Tibial artery (tissue), 4 donors: ENCODE results near the gene PARK7.

Experiments
- DNase-seq, 2 donors: peaks; one replicate each; pipeline ENCODE4 v3.0.0-alpha.2; 2019
- H3K27ac ChIP-seq, 2 donors: fragments of 200-600 bp; sonication (generic) in 1 of 2; 1 replicate in 1 of 2; 2 replicates in 1 of 2; pipeline ENCODE4 v1.5.1; 2018 to 2019; ENCODE audit warnings: mild to moderate bottlenecking in 1 of 2
- H3K27me3 ChIP-seq, 2 donors: fragments of 200-600 bp; sonication (generic) in 1 of 2; one replicate each; pipeline versions ENCODE4 v1.5.1 to v1.6.0; 2016 to 2019
- H3K36me3 ChIP-seq, 3 donors: fragments of 200-600 bp; sonication (generic) in 2 of 3; one replicate each; pipeline ENCODE4 v1.5.1; 2016 to 2019; ENCODE audit warnings: mild to moderate bottlenecking in 2 of 3
- H3K4me1 ChIP-seq, 4 donors: fragments of 200-600 bp; sonication (generic) in 2 of 4; 1 replicate in 3 of 4; 2 replicates in 1 of 4; pipeline ENCODE4 v1.5.1; 2016 to 2019
- H3K4me3 ChIP-seq, 2 donors: fragments of 200-600 bp; sonication (generic) in 1 of 2; 1 replicate in 1 of 2; 2 replicates in 1 of 2; pipeline ENCODE4 v1.5.1; 2018 to 2019; ENCODE audit warnings: mild to moderate bottlenecking in 2 of 2
- H3K9me3 ChIP-seq, 3 donors: fragments of 200-600 bp; sonication (generic) in 1 of 3; one replicate each; pipeline ENCODE4 v1.5.1; 2016 to 2019
- intact Hi-C: fragments of 100-400 bp; cut with DNase I; formaldehyde crosslinking; loops from one replicate; pipeline ENCODE4 v1.15.0; 2023; ENCODE audit warnings: low total_unique reads
- TF ChIP-seq, protein P1 (sequence below), 2 experiments: fragments of 200-600 bp in 1 of 2; fragments of 450-650 bp in 1 of 2; IDR thresholded peaks; one replicate each; pipeline ENCODE4 v1.5.1; 2017 to 2019; ENCODE audit warnings: antibody characterized with exemption in 2 of 2, mild to moderate bottlenecking in 1 of 2, moderate library complexity in 1 of 2

The PARK7 gene

DNA sequence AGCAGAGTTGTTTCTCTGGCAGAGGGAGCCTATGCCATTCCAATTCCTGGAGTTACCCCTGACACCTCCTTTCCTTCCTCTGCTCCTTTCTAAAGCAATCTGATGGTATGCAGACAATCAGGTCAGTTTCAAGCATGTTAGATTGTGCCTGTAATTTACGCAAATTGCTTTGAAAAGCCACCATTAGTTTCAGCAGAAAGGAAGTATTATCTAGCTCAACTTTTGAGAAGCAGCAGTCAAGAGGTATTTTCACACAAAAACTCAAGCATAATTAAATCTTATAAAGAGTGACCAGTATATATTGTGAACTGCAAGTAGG, 62.4 kb downstream of the PARK7 start:
- Histone ChIP-seq H3K9me3 (no peaks in the 10 kb centered on the region), H3K27ac (peak overlapping the region; percentile 96 to 98), H3K4me3 (peak overlapping the region; percentile 90 to 91), H3K36me3 (peaks cover 0 to 8% (median 0%) of the 10 kb centered on the region in 3 donors), H3K27me3 (no peaks in the 10 kb centered on the region), H3K4me1 (peaks cover 0 to 64% (median 39%) of the 10 kb centered on the region in 4 donors)
- TF ChIP-seq, protein P1, sequence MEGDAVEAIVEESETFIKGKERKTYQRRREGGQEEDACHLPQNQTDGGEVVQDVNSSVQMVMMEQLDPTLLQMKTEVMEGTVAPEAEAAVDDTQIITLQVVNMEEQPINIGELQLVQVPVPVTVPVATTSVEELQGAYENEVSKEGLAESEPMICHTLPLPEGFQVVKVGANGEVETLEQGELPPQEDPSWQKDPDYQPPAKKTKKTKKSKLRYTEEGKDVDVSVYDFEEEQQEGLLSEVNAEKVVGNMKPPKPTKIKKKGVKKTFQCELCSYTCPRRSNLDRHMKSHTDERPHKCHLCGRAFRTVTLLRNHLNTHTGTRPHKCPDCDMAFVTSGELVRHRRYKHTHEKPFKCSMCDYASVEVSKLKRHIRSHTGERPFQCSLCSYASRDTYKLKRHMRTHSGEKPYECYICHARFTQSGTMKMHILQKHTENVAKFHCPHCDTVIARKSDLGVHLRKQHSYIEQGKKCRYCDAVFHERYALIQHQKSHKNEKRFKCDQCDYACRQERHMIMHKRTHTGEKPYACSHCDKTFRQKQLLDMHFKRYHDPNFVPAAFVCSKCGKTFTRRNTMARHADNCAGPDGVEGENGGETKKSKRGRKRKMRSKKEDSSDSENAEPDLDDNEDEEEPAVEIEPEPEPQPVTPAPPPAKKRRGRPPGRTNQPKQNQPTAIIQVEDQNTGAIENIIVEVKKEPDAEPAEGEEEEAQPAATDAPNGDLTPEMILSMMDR (IDR thresholded peaks at IDR 0.05): no peak
- DNase-seq: no peak
- intact Hi-C loops: no loop called here

DNA sequence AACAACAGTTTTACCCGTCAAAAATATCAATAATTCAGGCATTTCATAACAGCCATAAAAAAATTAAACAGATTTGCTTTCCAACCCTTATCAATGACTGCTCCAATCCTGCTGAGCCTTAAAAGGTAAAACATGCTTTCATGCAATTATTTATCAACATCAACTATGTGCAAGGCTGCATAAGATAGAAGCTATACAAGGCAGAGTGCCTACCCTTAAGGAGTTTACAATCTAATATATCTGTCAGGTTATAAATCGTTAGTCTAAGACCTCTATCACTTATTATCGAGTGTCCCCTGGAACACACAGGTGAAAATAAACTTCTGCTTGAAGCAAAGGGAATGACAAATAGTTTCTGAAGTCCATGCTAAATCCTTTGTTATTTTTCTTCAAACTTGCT, 62.8 kb downstream of the PARK7 start:
- intact Hi-C loops: no loop called here
- Histone ChIP-seq H3K27ac (peak overlapping the region; percentile 96 to 98), H3K4me1 (peaks cover 0 to 62% (median 36%) of the 10 kb centered on the region in 4 donors)

DNA sequence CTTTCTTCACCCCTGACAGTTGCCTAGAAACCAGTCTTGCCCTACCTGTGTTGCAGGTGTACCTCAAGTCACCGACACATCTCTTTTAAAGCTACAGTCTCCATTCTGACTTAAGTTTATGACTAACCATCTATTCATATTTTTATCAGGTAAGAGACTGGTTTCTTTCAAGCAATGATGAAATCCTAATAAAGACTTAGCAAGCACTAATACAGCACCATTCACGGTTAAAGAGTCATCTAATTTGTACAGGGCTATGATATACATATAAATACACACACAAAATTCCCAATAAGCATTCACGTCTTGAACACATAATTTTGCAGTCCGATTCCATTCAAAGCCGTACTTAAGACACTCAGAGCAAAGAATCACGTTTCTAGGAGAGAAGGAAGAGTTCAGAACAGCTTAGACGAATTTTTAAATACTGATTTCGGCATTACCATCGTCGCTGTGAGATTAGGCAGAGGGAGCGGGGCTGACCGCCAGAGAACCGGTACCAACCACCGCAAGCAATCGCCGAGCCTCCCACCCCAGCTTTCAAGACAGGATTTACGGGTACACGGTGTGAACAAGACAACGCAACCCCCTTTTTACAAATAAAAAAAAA, 63.7 kb downstream of the PARK7 start:
- H3K4me1 ChIP-seq: peaks cover 0 to 54% (median 28%) of the 10 kb centered on the region in 4 donors
- H3K27me3 ChIP-seq: no peaks in the 10 kb centered on the region
- H3K36me3 ChIP-seq: peaks cover 0 to 8% (median 0%) of the 10 kb centered on the region in 3 donors
- H3K4me3 ChIP-seq: peak overlapping the region; percentile 90 to 91
- intact Hi-C loops: no loop called here
- no peak for DNase-seq
- H3K27ac ChIP-seq: peak overlapping the region; percentile 96 to 98
- H3K9me3 ChIP-seq: no peaks in the 10 kb centered on the region
- TF ChIP-seq, protein P1 (IDR thresholded peaks at IDR 0.05): no peak

More for the DNA sequence above, 62.8 kb downstream of the PARK7 start:
- no peak for DNase-seq
- Histone ChIP-seq H3K9me3 (no peaks in the 10 kb centered on the region), H3K4me3 (peak overlapping the region; percentile 90 to 91), H3K27me3 (no peaks in the 10 kb centered on the region), H3K36me3 (peaks cover 0 to 8% (median 0%) of the 10 kb centered on the region in 3 donors)
- TF ChIP-seq, protein P1 (IDR thresholded peaks at IDR 0.05): no peak

DNA sequence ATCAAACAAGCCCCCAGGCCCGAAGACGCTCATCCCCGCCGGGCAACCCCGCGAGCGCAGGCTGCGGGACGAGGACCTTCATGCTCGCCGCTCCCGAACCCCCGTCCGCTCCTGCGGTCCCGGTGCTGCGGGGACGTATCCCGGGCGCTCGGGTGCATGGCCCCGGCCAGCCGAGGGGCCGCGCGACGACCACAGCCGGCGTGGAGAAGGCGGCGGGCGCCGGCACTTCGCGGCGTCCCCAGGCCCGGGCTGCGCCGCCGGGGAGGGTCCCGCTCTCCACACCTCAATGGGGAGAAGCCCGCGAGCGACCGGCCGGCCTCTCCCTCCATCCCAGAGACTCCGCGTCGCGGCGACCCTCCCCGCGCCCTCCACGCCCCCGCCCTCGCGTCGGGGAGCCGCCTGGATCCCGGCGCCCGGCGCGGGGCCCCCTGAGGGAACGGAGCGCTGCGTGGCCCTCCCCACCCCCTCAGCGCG, 64.2 kb downstream of the PARK7 start:
- Histone ChIP-seq H3K9me3 (no peaks in the 10 kb centered on the region), H3K27me3 (no peaks in the 10 kb centered on the region), H3K4me1 (peaks cover 0 to 49% (median 25%) of the 10 kb centered on the region in 4 donors), H3K4me3 (peak overlapping the region; percentile 90 to 91), H3K36me3 (peaks cover 0 to 8% (median 0%) of the 10 kb centered on the region in 3 donors), H3K27ac (peak overlapping the region; percentile 96 to 98)
- intact Hi-C loops: no loop called here
- TF ChIP-seq, protein P1 (IDR thresholded peaks at IDR 0.05): no peak
- DNase-seq: no peak

DNA sequence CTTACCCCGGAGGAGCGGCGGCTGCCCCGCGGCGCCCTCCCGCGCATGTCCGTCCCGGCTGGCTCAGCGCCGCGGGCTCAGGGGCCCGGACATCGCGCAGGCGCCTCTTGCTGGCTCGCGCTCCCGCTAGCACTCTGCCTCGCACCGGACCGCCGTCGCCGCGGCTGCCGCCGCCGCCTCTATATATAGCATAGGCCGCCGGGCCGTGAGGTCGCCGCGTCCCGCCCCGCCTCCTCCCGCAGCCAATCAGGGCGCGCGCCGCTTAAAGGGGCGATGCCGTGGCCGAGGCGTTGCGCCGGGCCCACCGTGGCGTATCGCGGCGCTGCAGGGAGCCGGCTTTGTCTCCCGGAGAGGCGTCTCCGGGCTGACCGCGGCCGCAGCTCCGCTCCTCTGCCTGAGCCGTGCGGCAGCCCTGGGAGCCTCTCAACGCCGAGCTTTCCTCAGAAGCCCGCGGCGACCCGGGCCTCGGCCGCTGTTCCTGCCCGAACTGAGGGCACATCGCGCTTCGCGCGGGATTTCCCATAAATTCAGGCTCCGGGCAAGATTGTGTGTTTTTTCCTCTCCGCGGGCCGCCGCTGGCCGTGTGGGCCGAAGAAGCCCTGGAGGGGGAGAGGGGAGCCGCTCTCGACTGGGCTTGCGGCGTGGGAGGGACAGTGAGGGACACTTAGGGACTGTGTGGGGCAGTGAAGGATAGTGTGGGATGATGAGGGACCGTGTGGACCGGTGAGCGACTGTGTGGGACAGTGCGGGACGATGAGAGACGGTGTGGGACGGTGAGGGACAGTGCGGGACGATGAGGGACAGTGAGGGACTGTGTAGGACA, 64.9 kb downstream of the PARK7 start, which contains the start of gene ERRFI1:
Gene ERRFI1, minus strand, starts transcription at position 157 of the 823 bp plus-strand sequence. CDS start 10,690 bp downstream, outside the sequence.
- Histone ChIP-seq H3K9me3 (no peaks in the 10 kb centered on the region), H3K4me3 (peak within 1 kb of the TSS; percentile 90 to 91), H3K4me1 (peaks cover 0 to 47% (median 28%) of the 10 kb centered on the region in 4 donors), H3K36me3 (peaks cover 0 to 8% (median 0%) of the 10 kb centered on the region in 3 donors), H3K27me3 (no peaks in the 10 kb centered on the region), H3K27ac (peak within 1 kb of the TSS; percentile 96 to 98)
- DNase-seq: peak; percentile 92 to 97
- intact Hi-C loops: no loop called here
- TF ChIP-seq, protein P1 (IDR thresholded peaks at IDR 0.05): peak in 1 of 2 experiments; percentile 27
